Stimulated activated CD4-positive, alpha-beta T cell treated with anti-CD3 and anti-CD28 coated beads, Interleukin-1b, Interleukin-23, amount 100 ng/mL, for 1 hour (primary cell): ENCODE data around the gene PROSER2.

Experiments used
- DNase-seq, 2 donors: peaks; one replicate each; pipeline ENCODE4 v3.0.0-alpha.2; 2020; ENCODE audit warnings: low read depth in 2 of 2

PROSER2 gene

DNA sequence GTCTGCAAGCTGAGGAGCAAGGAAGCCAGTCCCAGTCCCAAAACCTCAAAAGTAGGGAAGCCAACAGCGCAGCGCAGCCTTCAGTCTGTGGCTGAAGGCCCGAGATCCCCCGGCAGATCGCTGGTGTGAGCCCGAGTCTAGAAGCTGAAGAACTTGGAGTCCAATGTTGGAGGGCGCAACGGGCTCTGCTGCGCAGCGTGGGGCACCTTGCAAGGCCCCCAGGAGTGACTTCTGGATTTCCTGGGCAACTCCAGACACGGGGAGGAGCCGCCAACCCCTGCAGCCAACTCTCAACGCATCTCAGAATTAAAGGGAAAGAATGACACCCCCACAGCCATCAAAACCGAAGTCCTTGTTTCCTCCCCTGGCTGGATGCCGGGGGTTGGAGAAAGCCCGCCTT lies 18.8 kb upstream of the PROSER2 start:
- DNase-seq = no peak

- no peak for DNase-seq
Measured at GRCh38 chr10:11805792-11806191, 17.4 kb upstream of the PROSER2 start.

DNA sequence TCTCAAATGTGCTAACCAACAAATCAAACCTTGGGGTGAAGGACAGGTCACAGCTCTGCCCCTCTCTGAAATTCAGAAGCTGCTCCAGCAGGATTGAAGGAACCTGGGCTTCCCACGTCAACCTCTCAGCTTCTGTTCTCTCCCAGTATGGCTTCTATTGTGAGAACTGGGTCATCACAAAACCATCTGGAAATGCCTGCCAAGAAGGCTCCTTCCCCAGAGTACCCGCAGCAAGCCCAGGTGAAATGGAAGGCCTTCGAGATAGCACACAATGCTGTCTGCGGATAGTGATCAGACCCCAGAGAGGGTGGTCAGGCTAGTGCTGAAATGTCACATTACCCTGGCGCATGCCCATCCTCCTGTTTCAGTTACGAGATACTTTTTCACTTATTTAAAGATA lies 16.4 kb upstream of the PROSER2 start:
- DNase-seq = no peak

GRCh38 chr10:11808808-11809207 lies 14.3 kb upstream of the PROSER2 start:
- DNase-seq = no peak

GRCh38 chr10:11810313-11810766 lies 12.8 kb upstream of the PROSER2 start:
- DNase-seq = no peak

DNA sequence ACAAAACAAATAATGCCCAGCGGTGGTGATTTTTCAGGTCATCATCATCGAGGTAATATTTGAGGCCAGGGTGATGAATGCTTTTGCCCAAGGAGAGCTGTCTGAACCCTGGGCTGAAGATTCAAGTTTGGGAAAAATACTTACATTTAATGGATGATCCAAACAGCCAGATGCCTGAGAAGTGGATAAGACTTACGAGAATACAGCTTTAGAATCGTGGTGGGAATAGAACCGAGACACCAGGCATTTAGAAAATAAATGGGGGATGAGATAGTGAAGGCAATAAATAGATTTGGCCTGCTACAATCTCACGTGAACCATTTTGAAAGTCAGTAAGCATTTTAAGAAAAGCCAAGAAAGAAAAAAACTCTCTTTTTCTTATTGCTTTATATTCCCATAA lies 12.2 kb upstream of the PROSER2 start:
- DNase-seq = no peak

DNA sequence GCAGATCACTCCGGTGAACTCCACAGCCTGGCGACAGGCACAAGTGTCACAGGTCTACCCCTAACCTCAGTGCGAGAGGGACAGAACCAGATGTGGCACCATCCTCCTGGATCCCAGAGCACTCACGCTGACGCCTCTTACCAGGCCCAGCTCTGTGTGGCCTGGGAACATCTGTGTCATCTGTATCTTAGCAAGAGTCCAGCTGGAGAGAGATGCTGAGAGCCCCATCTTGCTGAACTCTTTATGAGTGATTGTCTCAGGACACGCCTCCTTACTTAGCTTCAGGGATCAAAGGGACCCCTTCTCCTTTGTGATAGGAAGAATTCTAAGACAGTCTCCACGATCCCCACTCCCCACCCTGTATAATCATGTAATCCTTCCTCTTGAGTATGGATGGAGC lies 10.0 kb upstream of the PROSER2 start:
- DNase-seq = no peak

GRCh38 chr10:11813855-11814567 lies 9.1 kb upstream of the PROSER2 start:
- no peak for DNase-seq

GRCh38 chr10:11819027-11819426 lies 4.1 kb upstream of the PROSER2 start:
- no peak for DNase-seq

GRCh38 chr10:11822026-11822756 lies 965 bp upstream of the PROSER2 start:
- no peak for DNase-seq

DNA sequence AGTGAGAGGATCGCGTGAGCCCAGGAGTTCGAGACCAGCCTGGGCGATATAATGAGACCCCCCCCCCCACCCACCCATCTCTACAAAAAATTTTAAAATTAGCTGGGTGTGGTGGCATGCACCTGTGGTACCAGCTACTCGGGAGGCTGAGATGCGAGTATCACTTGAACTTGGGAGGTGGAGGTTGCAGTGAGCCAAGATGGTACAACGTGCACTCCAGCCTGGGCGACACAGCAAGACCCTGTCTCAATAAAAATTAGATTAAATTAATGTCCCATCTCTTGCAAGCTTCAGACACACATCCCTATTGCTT lies 391 bp upstream of the PROSER2 start:
- DNase-seq = no peak

- no peak for DNase-seq
Measured at GRCh38 chr10:11823989-11824346, 812 bp downstream of the PROSER2 start.

GRCh38 chr10:11824376-11824775 lies 1.2 kb downstream of the PROSER2 start:
- no peak for DNase-seq

DNA sequence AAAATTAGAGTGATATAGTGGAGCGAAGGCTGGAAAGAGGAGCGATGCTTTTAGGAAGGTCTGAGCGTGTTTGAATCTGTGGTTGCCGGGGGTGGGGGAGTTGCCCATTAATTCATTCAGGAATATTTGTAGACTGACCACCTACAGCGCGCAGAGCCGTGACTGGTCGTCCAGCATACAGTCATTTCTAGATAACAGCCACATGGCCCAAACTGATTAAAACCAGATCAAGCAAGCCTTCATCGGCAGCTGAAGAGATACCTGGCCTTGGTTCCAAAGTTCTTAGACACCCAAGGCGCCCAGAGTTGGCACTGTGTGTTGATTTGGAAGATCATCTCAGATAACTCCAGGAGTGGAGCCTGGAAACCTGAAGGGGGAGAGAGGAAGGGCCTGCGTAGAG lies 1.7 kb downstream of the PROSER2 start:
- DNase-seq = no peak

DNA sequence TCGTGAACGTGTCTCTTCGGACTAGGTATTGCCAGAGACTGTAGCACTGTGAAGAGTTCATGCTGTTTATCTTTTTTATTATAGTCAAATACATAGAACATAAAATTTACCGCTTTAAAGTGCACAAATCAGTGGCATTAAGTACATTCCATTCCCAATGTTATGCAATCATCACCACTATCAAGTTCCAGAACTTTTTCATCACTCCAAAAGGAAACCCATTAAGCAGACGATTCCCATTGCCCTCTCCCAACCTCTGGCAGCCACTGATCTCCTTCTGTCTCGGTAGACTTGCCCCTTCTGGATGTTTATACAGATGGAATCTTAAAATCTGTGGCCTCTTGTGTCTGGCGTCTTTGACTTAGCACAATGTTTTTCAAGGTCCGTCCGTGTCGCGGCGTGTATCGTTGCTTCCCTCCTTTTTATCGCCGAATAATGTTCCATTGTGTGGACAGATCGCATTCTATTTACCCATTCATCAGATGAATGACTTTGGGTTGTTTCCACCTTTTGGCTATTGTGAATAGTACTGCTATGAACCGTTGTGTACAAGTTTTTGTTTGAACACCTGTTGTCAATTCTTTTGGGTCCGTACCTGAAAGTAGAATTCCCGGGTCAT lies 2.7 kb downstream of the PROSER2 start:
- DNase-seq = no peak

DNA sequence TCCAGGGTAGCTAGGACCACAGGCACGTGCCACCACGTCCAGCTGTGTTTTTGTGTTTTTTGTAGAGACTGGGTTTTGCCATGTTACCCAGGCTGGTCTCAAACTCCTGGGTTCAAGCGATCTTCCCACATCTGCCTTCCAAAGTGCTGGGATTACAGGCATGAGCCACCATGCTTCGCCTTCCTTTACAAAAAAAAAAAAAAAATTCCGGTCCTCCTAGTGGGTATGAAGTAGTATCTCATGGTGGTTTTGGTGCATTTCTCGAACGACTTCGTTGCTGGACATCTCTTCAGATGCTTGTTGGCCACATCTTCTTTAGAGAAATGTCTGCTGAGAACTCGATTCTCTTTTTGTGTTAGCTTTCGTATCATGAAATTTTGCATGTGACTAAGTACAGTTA lies 3.9 kb downstream of the PROSER2 start:
- DNase-seq = no peak

GRCh38 chr10:11827414-11827813 lies 4.3 kb downstream of the PROSER2 start:
- DNase-seq = no peak

DNA sequence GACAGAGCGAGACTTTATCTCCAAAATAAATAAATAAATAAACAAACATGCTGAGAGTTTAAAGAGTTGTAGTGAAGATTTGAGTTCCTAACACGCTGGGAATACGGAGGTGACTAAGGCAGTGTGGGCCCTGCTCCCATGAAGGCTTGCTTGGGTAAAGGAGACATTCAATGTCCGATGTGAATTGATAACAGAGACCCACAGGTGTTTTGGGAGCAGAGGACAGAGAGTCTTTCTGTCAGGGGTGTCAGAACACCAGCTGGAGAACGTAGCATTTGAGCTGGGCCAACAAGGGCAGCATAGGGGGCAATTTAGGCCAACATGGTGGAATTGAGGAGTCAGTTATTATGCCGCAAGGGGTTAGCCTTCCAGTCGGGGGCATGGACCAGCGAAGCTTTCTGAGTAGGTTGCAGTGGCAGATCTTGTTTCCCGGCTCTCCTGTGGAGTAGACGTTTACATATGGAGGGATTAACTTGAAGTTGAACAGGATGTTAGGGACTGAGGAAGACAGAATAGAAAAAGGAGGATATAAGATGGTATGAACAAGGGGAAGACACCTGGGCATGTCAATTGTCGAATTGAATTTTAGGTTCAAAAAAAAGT lies 5.6 kb downstream of the PROSER2 start:
- DNase-seq = no peak

- no peak for DNase-seq
Measured at GRCh38 chr10:11830836-11831519, 7.8 kb downstream of the PROSER2 start.

DNA sequence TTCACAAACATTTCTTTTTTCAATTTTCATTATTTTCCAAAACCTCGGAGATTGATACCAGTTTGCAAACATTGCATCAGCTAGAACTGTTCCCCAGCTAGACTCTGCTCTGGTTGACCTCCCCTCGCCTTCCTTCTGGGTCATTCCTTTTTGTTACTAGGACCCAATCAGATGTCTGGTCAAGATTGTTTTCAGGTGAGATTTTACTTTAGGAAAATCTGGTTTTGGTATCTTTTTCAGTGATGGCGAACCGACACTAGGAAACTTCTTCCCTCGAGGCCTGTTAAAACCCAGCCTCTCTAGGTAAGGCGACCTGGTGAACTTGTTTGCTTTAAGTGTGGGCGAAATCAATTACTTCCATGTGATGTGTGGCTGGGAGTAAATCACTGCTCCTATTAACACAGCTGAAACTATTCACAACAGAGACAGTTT lies 8.4 kb downstream of the PROSER2 start:
- no peak for DNase-seq

GRCh38 chr10:11832042-11832441 lies 8.9 kb downstream of the PROSER2 start:
- DNase-seq = no peak

DNA sequence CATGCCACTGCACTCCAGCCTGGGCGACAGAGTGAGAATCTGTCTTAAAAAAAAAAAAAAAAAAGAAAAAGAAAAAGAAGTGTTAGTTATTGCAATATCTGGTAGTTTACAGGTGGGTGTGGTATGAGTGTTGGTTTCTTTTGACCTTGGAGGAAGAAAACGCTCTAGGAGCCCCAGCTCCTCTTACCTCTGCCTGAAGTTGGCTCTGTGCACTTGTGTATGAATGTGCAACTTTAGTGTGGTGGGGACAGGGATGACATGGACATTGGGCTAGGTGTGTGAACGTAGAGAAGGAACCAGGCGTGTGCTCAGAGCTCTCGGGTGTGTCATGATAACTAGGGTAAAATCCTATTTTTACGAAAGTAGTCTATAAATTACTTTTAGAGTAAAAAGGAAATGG lies 11.9 kb downstream of the PROSER2 start:
- DNase-seq = no peak
